HUES6 (cell line): ENCODE data around the gene SSBP2.

ENCODE experiments used
- H3K27ac ChIP-seq: 2 replicates; pipeline ENCODE4 v1.7.0; 2013; ENCODE audit warnings: low read depth, mild to moderate bottlenecking, low read length, inconsistent platforms
- H3K27me3 ChIP-seq: 2 replicates; pipeline ENCODE4 v1.6.1; 2013; ENCODE audit warnings: low read length; ENCODE audit not compliant: control insufficient read depth, insufficient read depth
- H3K36me3 ChIP-seq: 2 replicates; pipeline ENCODE4 v1.6.1; 2013; ENCODE audit warnings: low read length; ENCODE audit not compliant: control insufficient read depth, insufficient read depth
- H3K4me1 ChIP-seq: 2 replicates; pipeline ENCODE4 v1.6.1; 2013; ENCODE audit warnings: low read length; ENCODE audit not compliant: control insufficient read depth, insufficient read depth
- H3K4me3 ChIP-seq: 2 replicates; pipeline ENCODE4 v1.5.1; 2013; ENCODE audit warnings: low read depth, low read length
- H3K9ac ChIP-seq: one replicate; pipeline ENCODE4 v1.6.1; 2013; ENCODE audit warnings: mild to moderate bottlenecking, low read length
- H3K9me3 ChIP-seq: 2 replicates; pipeline ENCODE4 v1.6.1; 2013; ENCODE audit warnings: low read depth, low read length; ENCODE audit not compliant: control insufficient read depth, insufficient read depth

Gene SSBP2

DNA sequence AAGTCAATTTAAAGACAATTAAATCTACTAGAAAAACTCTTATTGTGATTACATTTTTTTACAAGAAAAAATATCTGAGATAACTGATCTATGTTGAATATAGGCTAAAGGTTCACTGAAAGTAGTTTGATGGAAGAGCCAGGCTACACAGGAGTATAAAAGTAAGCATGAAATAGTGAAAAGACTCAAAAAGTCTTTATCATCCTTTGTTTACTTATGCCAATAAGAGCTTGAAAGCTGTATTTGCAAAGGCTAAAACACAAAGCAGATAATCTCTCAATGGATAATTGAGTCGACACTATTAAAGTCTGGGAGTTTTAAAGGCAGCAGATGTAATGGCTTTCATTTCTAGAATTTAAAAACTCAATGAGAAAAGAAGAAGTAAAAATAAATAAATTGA lies 42.0 kb downstream of the SSBP2 start:
- no peaks in the 10 kb centered on the region for H3K9me3 ChIP-seq
- no peak overlapping the region for H3K27ac ChIP-seq
- H3K36me3 ChIP-seq = no peaks in the 10 kb centered on the region
- no peak overlapping the region for H3K4me3 ChIP-seq
- H3K4me1 ChIP-seq = no peaks in the 10 kb centered on the region; the same call in 1 of the 2 replicates
- H3K27me3 ChIP-seq = no peaks in the 10 kb centered on the region
- H3K9ac ChIP-seq = no peak overlapping the region

DNA sequence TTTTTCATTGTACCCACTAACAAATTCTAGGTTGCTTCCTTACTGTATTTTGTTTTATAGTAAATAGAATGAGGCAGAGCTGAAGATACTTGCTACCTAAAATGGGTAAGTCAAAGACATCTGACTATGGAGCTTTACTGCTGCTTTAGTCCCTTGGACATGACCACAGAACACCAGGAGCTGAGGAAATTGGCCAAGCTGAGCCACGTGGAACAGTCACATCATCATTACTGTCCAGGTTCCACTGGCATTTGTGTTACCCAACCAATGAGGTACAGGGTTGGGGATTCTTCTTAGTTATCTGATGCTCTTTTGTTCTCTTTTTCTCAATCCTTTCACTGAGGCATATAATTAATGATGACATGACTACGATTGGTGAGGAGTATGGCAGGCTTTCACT lies 47.1 kb downstream of the SSBP2 start:
- H3K4me3 ChIP-seq = no peak overlapping the region
- no peak overlapping the region for H3K9ac ChIP-seq
- no peak overlapping the region for H3K27ac ChIP-seq
- no peaks in the 10 kb centered on the region for H3K27me3 ChIP-seq
- no peaks in the 10 kb centered on the region for H3K36me3 ChIP-seq
- no peaks in the 10 kb centered on the region; the same call in 1 of the 2 replicates for H3K4me1 ChIP-seq
- peaks cover 9% of the 10 kb centered on the region; the same call in 1 of the 2 replicates for H3K9me3 ChIP-seq

GRCh38 chr5:81700166-81700565 lies 50.7 kb downstream of the SSBP2 start:
- Histone ChIP-seq H3K36me3 (no peaks in the 10 kb centered on the region), H3K4me1 (no peaks in the 10 kb centered on the region), H3K27me3 (no peaks in the 10 kb centered on the region), H3K4me3 (no peak overlapping the region), H3K27ac (no peak overlapping the region), H3K9ac (no peak overlapping the region), H3K9me3 (peaks cover 9% of the 10 kb centered on the region; the same call in 1 of the 2 replicates)

DNA sequence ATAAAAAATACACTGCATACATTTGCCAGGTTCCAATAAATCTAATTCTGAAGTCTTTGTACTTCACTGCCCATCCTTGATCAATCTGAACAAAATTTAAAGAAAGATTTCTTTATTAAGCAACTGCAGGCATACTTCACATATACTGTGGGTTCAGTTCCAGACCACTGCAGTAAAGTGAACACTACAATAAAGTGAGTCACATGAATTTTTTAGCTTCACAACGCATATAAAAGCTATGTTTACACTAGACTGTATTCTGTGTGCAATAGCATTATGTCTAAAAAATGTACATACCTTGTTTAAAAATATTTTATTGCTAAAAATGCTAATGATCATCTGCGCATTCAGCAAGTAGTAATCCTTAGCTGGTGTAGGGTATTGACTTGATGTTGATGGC lies 52.1 kb downstream of the SSBP2 start:
- no peak overlapping the region for H3K27ac ChIP-seq
- H3K27me3 ChIP-seq = no peaks in the 10 kb centered on the region
- no peak overlapping the region for H3K4me3 ChIP-seq
- no peaks in the 10 kb centered on the region for H3K4me1 ChIP-seq
- no peak overlapping the region for H3K9ac ChIP-seq
- peaks cover 9% of the 10 kb centered on the region; the same call in 1 of the 2 replicates for H3K9me3 ChIP-seq
- no peaks in the 10 kb centered on the region for H3K36me3 ChIP-seq

DNA sequence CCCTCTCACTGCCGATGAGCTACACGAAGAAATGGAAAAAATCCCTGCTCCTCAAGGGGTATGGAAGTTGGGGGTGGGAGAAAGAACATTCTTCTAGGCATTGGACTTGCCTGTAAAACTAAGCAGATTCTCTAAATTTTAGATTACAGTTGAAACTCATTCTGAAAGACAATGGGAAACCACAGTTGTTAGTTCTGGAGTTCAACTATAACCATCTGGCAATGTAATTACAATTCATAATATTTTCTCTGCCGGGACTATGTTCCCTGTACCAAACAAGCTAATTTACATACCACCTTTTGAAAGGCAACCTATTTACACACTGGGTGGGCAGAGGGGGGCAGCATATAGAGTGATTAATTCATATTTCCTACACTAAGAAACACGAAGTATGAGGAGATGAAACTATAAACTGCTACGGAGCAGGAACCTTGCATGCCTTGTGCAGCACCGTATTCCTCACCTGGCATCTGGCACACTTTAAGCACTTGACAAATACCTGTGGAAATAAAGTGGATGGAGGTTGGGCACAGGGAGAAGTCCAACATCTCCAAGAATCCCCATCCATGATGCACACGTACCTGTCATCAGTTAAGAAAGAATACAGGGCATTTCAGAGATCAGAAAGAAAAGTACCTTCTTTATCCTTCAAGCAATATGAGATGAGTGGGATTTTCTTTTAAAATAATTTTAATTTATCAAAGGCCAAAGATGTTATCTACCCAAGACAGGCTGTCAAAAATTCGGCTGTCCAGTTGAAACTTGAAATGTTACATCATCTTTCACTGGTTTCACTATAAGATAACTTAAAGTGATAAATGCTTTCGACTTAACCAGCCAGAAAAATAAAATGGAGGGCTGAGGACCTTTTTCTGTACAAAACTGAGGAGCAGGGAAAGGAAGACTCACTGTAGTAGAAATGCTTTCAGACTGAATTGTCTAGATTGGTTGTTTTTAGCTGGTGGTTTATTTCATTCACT lies 54.2 kb downstream of the SSBP2 start:
- Histone ChIP-seq H3K9me3 (peaks cover 9% of the 10 kb centered on the region; the same call in 1 of the 2 replicates), H3K9ac (no peak overlapping the region), H3K36me3 (no peaks in the 10 kb centered on the region), H3K27ac (no peak overlapping the region), H3K4me1 (no peaks in the 10 kb centered on the region), H3K4me3 (no peak overlapping the region), H3K27me3 (no peaks in the 10 kb centered on the region)

- Histone ChIP-seq H3K27ac (no peak overlapping the region), H3K4me1 (no peaks in the 10 kb centered on the region), H3K9me3 (no peaks in the 10 kb centered on the region), H3K36me3 (no peaks in the 10 kb centered on the region), H3K4me3 (no peak overlapping the region), H3K9ac (no peak overlapping the region), H3K27me3 (no peaks in the 10 kb centered on the region)
Observed at GRCh38 chr5:81694726-81695125, 56.2 kb downstream of the SSBP2 start.

GRCh38 chr5:81688215-81688614 lies 62.7 kb downstream of the SSBP2 start:
- H3K4me1 ChIP-seq = no peaks in the 10 kb centered on the region
- no peaks in the 10 kb centered on the region for H3K9me3 ChIP-seq
- H3K36me3 ChIP-seq = no peaks in the 10 kb centered on the region
- no peak overlapping the region for H3K9ac ChIP-seq
- no peaks in the 10 kb centered on the region for H3K27me3 ChIP-seq
- H3K4me3 ChIP-seq = no peak overlapping the region
- H3K27ac ChIP-seq = no peak overlapping the region

- H3K27me3 ChIP-seq = no peaks in the 10 kb centered on the region
- no peak overlapping the region for H3K27ac ChIP-seq
- no peaks in the 10 kb centered on the region for H3K4me1 ChIP-seq
- H3K36me3 ChIP-seq = no peaks in the 10 kb centered on the region
- H3K9me3 ChIP-seq = no peaks in the 10 kb centered on the region
- H3K9ac ChIP-seq = no peak overlapping the region
- no peak overlapping the region for H3K4me3 ChIP-seq
Observed at GRCh38 chr5:81687292-81687691, 63.6 kb downstream of the SSBP2 start.

- no peaks in the 10 kb centered on the region for H3K9me3 ChIP-seq
- no peak overlapping the region for H3K9ac ChIP-seq
- no peak overlapping the region for H3K27ac ChIP-seq
- no peaks in the 10 kb centered on the region for H3K27me3 ChIP-seq
- H3K36me3 ChIP-seq = no peaks in the 10 kb centered on the region
- H3K4me1 ChIP-seq = no peaks in the 10 kb centered on the region
- H3K4me3 ChIP-seq = no peak overlapping the region
Observed at GRCh38 chr5:81685471-81685870, 65.4 kb downstream of the SSBP2 start.

- H3K36me3 ChIP-seq = no peaks in the 10 kb centered on the region
- no peaks in the 10 kb centered on the region for H3K27me3 ChIP-seq
- H3K9ac ChIP-seq = no peak overlapping the region
- H3K4me1 ChIP-seq = no peaks in the 10 kb centered on the region
- no peaks in the 10 kb centered on the region for H3K9me3 ChIP-seq
- no peak overlapping the region for H3K4me3 ChIP-seq
- H3K27ac ChIP-seq = no peak overlapping the region
Observed at GRCh38 chr5:81679885-81680284, 71.0 kb downstream of the SSBP2 start.

DNA sequence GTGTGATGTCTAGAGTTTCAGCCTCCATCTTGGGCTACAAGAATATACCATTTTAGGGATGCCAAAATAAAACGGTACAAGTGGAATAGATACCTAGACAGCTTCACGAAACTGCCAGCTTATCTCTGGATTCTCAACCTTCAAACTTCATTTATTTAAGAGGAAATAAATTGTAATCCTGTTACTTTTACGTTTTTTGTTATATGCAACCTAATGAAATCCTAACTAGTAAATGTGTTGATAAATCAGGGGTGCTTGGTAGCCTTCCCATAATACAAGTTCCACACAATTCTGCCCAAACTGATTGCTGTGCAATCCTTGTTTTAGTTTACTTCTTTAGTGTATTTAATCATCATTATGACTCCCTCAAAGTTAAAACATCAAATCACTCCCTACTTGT lies 75.5 kb downstream of the SSBP2 start:
- Histone ChIP-seq H3K4me1 (no peaks in the 10 kb centered on the region), H3K27me3 (no peaks in the 10 kb centered on the region), H3K4me3 (no peak overlapping the region), H3K9me3 (no peaks in the 10 kb centered on the region), H3K36me3 (no peaks in the 10 kb centered on the region), H3K9ac (no peak overlapping the region), H3K27ac (no peak overlapping the region)
